ENCODE results near the gene LURAP1L.

- TF ChIP-seq EZH2 (IDR thresholded peaks at IDR 0.05) (no peak), POLR2AphosphoS5 (IDR thresholded peaks at IDR 0.05; ENCODE audit: borderline replicate concordance, low read depth, low read length) (no peak)
Measured at GRCh38 chr9:12856603-12857002, 81.8 kb downstream of the LURAP1L start.

All from SK-N-MC (cell line).